Lower leg skin (tissue), 3 donors: ENCODE measurements around the gene AK5.

Experiments
- CTCF ChIP-seq, 3 donors: fragments of 450-650 bp; IDR thresholded peaks; one replicate each; pipeline ENCODE4 v1.5.1; 2016; ENCODE audit warnings: antibody characterized with exemption in 3 of 3, mild to moderate bottlenecking in 3 of 3, moderate library complexity in 2 of 3
- POLR2A ChIP-seq, 2 donors: fragments of 450-650 bp; IDR thresholded peaks; one replicate each; pipeline ENCODE4 v1.6.1; 2016 to 2017; ENCODE audit warnings: antibody characterized with exemption in 2 of 2, mild to moderate bottlenecking in 1 of 2, moderate library complexity in 1 of 2

GRCh38 chr1:77349275-77349674 is 67.5 kb downstream of the AK5 start:
- TF ChIP-seq CTCF (IDR thresholded peaks at IDR 0.05) (no peak), POLR2A (IDR thresholded peaks at IDR 0.05) (no peak)
